GM19025 (cell line): Measurements from ENCODE around the gene ARAP1.

Source experiments
- ATAC-seq: cut with Tn5 transposase; IDR thresholded peaks from one replicate; pipeline ENCODE4 v1.9.1; 2021; ENCODE audit warnings: mild to moderate bottlenecking, low read depth, moderate library complexity; ENCODE audit not compliant: unreplicated experiment

The ARAP1 gene

GRCh38 chr11:72709478-72710238, 42.5 kb downstream of the ARAP1 start:
- no peak for ATAC-seq

GRCh38 chr11:72707032-72707431, 45.2 kb downstream of the ARAP1 start:
- ATAC-seq, result no peak

GRCh38 chr11:72706579-72706978, 45.6 kb downstream of the ARAP1 start:
- no peak for ATAC-seq

GRCh38 chr11:72705442-72706365, 46.5 kb downstream of the ARAP1 start:
- ATAC-seq, result no peak

GRCh38 chr11:72704783-72705265, 47.4 kb downstream of the ARAP1 start:
- ATAC-seq, result no peak

- ATAC-seq, result no peak
Measured at GRCh38 chr11:72704028-72704782, 48.0 kb downstream of the ARAP1 start.

- ATAC-seq, result no peak
Measured at GRCh38 chr11:72703267-72704008, 48.8 kb downstream of the ARAP1 start.

GRCh38 chr11:72702577-72703241, 49.5 kb downstream of the ARAP1 start:
- no peak for ATAC-seq

GRCh38 chr11:72702096-72702495, 50.1 kb downstream of the ARAP1 start:
- ATAC-seq, result no peak

- ATAC-seq, result no peak
Measured at GRCh38 chr11:72701466-72701865, 50.7 kb downstream of the ARAP1 start.

GRCh38 chr11:72700146-72700545, 52.1 kb downstream of the ARAP1 start:
- no peak for ATAC-seq

- no peak for ATAC-seq
Measured at GRCh38 chr11:72697814-72698213, 54.4 kb downstream of the ARAP1 start.

GRCh38 chr11:72696866-72697700, 55.1 kb downstream of the ARAP1 start:
- ATAC-seq, result no peak

- no peak for ATAC-seq
Measured at GRCh38 chr11:72695354-72695753, 56.9 kb downstream of the ARAP1 start.

GRCh38 chr11:72693271-72693968, 58.8 kb downstream of the ARAP1 start:
- no peak for ATAC-seq

GRCh38 chr11:72692498-72693237, 59.5 kb downstream of the ARAP1 start:
- ATAC-seq, result no peak

- ATAC-seq, result no peak
Measured at GRCh38 chr11:72690166-72690565, 62.0 kb downstream of the ARAP1 start.
